ENCODE measurements around the gene ANKRD23.
A peak's percentile ranks its signal among the peaks of the same experiment; 100 is the strongest.
"Not testable (repeated sequence)": the region's sequence is repeated elsewhere in the genome, so short reads cannot be mapped to it uniquely, and the experiment has no call there.

ANKRD23 gene

GRCh38 chr2:96876269-96877041, 32.6 kb upstream of the ANKRD23 start:
- no peak for DNase-seq

- DNase-seq, result no peak
These were observed 31.9 kb upstream of the ANKRD23 start for GRCh38 chr2:96875498-96876268.

DNA sequence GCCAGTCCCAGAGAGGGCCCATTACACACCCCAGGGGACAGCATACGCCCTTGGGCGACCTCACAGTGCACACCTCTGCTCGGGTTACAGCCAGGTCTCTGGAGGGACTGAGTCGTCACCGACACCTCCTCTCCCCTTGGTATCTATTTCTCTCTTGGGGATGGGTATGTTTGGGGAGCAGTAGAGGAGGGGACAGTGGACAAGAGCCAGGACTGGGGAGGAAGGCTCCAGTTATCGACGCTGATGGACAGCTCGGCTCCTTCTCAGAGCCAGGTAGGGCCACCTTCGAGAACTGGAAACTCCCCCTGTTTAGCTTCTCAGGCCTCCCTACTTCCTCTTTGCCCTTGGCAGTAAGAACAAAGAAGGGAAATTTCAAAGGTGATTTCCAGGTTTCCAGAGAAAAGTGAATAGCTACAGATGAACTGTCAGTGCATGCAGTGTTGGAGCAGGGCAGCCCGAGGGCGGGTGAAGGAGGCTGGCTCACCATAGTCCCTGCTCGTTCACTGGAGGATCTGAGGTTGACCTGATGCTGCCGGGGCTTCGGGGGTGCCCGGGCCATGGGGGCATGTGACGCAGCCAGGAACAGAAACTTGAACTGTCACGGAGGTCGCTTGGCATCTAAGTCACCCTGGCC, 30.5 kb upstream of the ANKRD23 start:
- peak; percentile 20 for DNase-seq

DNA sequence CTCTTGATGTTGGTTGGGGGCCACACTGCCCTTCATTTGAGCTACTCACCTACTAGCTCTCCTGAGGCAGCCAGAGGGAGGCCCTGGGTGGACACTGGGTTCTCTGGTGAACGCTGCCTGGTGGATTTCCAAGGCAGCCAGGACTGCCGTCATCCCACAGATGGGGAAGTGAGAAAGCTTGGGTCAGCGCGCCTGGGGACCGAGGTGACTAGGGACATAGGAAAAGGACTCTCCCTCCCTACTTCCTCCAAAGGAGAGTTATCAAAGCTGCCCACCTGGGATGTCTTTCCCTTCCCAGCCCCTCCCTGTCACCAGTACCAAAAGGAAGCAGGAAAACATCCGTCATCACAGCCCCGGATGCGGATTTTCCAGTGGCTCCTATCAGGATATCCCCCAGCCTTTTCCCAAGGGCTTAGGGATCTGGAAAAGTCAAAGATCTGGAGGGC, 29.9 kb upstream of the ANKRD23 start:
- DNase-seq, result no peak

- DNase-seq, result no peak
These were observed 28.9 kb upstream of the ANKRD23 start for GRCh38 chr2:96872591-96873349.

DNA sequence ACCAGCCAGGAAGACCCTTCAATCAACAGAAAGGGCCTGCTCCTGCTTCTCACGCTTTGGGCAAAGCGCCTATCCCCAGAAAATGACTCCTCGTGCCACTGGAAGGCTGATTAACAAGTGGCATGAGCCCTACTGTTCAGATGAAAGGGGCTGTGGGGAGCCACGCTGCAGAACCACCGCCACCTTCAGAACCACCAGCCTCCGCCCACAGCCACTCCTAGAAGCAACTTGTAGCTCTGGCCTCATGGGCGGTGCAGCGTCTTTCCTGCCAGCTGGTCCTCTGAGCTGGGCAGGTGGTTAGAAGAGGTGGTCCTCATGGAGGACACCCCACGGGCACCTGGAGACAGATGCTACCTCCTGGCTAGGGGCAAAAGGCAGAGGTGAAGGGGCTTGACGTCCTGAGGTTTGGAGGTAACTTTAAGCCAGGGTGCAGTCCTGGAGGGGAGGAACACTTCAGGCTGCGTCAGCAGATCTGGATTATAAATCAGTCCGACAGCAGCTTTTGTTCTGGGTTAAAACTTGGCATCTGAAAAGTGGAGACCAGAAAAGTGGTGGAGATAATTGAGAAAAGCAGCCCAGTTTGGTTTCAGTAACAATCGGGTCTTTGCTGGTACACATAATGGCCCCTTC, 26.9 kb upstream of the ANKRD23 start:
- peak; percentile 62 for DNase-seq

DNA sequence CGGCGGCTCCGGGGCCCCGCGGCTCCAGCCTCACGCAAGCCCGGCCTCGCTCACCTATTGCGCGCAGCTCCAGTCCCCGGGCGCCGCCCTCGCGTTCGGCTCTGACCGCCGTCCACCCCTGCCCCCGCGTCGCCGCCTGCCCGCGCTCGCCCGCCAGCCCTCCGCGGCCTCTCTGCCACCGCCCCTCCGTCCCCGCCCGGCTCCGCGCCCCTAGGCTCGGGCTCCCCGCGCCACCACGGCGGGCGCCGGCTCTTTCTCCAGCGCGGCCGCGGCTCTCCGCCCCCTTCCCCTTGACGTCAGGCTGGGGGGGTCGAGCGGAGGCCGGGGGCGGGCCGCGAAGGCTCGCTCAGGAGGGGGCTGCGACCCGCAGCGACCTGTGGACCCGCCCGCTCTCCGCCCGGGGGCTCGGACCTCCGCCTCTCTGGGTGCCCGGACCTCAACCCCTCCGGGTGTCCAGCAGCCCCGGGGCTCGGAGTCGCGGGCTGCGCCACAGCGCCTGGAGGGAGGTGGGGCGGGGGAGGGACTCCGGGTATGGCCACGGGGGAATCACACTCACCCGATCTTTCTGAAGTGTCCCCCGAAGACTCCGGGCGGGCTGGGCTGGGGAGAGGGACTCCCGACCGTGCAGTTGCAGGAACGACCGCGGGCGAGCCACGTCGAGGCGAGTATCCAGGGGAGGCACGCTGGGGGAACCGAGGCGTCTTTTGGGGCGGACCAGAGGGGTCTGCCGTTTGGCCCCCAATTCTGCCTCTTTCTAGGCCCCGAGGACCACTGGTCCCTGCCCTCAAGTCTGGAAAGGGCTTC, 26.2 kb upstream of the ANKRD23 start, which contains the start of gene SEMA4C:
Gene SEMA4C (minus strand): TSS at position 259 of the 804 bp plus-strand sequence. CDS start 2,194 bp downstream, outside the sequence.
- peak; percentile 71 for DNase-seq

GRCh38 chr2:96869281-96869821, 25.5 kb upstream of the ANKRD23 start:
- DNase-seq, result peak; percentile 53

DNA sequence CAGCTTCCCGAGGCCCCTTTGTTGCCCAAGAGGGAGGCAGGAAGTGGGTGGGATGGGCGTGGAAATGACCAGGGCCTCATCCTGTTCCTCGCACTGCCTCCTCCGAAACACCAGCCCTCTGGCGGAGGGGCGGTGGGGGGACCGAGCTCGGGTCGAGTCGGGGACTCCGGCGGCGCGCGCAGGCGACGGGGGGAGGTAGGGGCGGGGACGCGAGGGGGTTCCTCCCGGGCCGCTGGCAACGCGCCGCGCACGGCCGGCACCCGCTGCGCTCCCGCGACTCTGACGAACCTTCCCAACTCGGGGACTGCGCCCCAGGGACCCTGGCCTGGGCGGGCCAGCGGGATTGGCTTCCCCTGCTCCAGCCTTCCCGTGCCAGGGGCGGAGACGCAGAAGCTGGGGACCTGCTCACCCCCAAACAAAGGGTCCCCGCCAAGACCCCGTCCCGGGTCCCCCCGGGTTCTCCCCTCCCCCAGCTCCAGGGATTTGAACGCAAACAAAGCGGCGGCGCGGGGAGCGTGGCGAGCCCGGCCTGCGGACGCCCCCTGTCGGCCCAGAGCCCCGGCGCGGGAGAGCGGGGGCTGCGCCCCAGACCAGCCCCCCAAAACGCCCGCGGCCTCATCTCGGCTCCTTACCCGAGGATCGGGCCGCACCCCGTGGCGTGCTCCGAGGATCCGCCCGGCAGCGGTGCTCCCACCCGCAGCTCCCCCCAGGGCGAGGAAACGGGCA, 24.9 kb upstream of the ANKRD23 start:
- peak; percentile 84 for DNase-seq

- no peak for DNase-seq
These were observed 24.1 kb upstream of the ANKRD23 start for GRCh38 chr2:96867756-96868554.

- no peak for DNase-seq
These were observed 23.4 kb upstream of the ANKRD23 start for GRCh38 chr2:96866986-96867755.

DNA sequence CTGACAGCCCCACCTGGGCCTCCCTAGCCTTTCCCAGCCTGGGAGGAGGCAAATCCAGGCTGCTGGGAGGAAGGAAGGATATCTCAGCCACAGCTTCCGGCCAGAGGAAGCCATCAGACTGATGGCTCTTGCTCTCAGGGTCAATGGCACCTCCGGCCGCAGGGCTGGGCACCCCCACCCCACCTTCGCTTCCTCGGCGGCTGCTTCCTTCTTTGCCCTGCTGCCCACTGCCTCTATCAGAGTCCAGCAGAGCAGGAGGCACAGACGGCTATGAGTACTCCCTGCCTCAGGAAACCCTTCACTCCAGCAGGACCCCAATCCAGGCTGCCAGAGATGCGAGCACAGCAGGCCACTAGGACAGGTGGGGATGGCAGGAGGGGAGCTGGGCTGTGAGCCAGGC, 22.8 kb upstream of the ANKRD23 start:
- DNase-seq, result no peak

DNA sequence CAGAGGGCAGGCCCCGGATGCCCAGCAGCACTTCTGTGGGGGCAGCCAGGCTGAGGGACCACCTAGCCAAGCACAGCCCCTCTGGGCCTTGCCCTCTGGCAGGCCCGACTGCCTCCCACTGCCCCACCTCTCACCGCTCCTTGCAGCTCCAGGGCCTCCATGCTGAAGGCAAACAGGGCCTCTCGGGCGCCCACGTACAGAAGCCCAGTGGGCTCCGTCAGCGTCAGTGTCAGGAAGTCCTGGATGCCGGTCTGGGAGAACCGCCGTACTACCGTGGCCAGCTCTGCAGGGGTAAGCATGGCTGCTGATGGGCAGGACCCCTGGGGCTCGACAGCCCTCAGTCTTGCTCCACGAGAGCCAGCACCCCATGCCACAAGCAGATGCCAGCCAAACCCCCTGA, 22.3 kb upstream of the ANKRD23 start:
- DNase-seq, result no peak

DNA sequence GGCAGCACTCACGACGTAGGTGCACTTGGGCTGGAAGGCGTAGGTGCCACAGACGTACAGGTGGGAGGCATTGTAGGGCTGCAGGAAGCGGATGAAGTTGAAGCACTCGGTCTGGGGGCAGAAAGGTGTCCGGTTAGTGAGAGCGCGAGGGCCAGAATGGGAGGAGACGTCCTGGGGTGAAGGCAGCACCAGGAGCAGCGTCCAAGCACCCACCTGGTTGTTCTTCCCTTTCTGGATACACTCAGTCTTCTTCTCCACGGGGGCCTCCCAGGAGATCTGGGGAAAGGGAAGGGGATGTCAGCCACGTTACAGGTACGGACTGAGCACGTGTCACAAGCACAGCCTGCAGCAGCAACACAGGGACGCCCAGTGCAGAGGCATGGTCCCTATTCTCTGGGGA, 21.8 kb upstream of the ANKRD23 start:
- DNase-seq, result no peak

DNA sequence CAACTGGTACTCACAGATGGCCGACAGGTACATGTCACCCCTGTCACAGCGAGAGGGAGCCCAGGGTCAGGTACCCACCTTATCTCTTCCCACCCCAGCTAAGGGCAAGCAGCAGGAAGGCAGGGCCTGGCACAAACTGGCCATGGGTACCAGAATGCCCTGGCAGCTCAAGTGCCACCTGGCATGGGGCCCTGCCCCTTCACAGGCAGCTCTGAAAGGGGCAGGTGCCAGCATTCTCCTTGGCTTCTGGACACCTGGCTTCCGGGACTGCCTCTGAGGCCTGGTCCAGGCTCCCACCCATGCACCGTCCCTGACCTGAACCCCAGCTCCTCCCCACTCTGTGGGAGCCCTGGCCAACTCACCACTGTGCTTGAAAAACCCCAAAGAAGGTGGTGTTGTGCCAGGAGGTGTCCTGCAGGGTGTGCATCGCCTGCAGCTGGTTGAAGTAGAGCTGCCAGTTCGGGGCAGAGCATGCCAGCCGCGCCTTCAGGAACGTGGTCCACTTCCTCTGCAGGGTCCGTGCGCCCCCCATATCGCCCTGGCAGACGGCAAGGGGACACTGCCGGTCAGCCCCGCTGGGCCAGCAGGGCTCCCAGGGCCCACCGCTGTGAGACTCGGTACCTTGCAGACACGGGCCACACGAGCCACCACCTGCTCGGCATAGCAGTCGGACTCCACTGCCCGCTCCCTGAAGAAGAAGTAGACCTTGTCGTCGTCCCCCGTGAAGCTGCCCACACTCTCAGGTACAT, 20.7 kb upstream of the ANKRD23 start:
- no peak for DNase-seq

DNA sequence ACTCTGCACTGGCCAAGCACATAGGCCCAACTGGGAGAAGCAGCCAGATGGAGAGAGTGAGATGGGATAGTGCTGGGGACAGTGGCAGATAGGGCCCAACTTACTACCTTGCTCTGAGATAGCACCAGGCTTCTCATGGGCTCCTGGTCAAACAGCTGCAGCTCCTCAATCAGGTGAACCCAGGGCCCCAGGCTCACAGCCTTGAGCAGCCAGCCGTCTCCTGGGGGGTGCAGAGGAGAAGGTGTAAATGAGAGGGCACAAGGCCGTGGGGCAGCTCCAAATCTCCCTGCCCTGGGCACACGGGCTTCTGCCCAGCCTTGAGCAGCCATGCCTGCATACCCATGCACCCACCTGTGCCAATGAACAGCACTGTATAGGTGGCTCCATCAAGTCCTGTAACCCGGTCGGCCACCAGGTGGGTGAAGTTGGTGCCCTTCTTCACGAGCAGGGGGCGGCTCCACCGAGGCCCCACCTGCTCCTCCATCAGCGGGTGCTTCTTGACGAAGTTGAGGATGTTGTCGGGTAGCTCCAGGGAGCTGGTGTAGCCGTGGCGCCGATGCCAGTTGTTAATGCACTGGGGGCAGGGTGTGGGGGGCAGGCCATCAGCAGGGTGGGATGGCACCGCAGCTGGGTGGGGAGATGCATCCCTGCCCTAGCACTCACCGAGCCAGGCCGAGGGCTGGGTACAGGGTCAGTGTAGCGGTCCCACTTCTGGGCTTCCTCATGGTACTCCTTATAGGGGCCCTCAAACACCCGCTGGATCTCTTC, 19.9 kb upstream of the ANKRD23 start:
- no peak for DNase-seq

DNA sequence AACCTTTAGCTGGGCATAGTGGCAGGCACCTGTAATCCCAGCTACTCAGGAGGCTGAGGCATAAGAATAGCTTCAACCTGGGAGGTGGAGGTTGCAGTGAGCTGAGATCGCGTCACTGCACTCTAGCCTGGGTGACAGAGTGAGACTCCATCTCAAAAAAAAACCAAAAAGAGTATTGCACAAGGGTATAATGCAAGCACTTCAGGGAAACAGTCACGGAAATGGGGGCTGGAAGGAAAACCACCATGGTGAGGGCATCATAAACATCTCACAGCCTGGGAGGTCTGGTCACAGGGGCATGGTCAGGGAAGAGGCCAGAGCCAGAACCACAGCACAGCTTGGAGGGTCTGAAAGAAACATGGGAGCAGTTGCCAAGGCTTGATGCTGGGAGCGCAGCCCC, 19.2 kb upstream of the ANKRD23 start:
- DNase-seq, result not testable (repeated sequence)

Measured in NCI-H146 (cell line).